Pulmonary artery endothelial cell (primary cell): ENCODE data around the gene PXK. TPM values are rescaled to one million over a fixed set of nuclear protein-coding genes. Genes with fewer than 3 reads are reported as not detected.

Experiments used
- DNase-seq: peaks from one replicate; pipeline ENCODE4 v3.0.0-alpha.2; 2011; ENCODE audit warnings: low read depth, low spot score
- total RNA-seq: library from RNA; depleted of rRNA; stranded (reverse); fragments of >200 nt; gene quantifications from 2 replicates; pipeline ENCODE4 v1.2.3, GENCODE V29; 2014

Gene PXK
- total RNA-seq, 1 donor from 2014 or later: 13.6 TPM

- no peak for DNase-seq
Measured at GRCh38 chr3:58383476-58383875, 50.8 kb downstream of the PXK start.

DNA sequence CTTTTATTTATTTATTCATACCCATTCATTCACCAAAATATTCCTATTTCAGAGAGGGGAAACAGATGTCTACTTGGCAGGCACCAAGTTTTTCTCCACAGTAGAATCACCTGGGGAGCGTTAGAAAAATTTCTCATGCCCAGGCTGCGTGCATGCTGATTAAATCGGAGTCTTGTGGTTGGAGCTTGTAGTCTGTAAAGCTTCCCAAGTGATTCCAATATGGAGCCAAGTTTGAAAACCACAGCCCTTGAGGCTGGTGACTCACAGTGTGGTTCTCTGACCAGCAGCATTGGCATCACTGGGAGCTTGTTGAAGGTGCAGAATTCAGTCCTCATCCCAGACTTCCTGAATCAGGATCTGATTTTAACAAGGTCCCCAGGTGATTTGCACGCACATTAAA is 51.2 kb downstream of the PXK start:
- DNase-seq: no peak

- no peak for DNase-seq
Measured at GRCh38 chr3:58384381-58385090, 51.8 kb downstream of the PXK start.

- peak; percentile 90 for DNase-seq
Measured at GRCh38 chr3:58386626-58387365, 54.1 kb downstream of the PXK start.

DNA sequence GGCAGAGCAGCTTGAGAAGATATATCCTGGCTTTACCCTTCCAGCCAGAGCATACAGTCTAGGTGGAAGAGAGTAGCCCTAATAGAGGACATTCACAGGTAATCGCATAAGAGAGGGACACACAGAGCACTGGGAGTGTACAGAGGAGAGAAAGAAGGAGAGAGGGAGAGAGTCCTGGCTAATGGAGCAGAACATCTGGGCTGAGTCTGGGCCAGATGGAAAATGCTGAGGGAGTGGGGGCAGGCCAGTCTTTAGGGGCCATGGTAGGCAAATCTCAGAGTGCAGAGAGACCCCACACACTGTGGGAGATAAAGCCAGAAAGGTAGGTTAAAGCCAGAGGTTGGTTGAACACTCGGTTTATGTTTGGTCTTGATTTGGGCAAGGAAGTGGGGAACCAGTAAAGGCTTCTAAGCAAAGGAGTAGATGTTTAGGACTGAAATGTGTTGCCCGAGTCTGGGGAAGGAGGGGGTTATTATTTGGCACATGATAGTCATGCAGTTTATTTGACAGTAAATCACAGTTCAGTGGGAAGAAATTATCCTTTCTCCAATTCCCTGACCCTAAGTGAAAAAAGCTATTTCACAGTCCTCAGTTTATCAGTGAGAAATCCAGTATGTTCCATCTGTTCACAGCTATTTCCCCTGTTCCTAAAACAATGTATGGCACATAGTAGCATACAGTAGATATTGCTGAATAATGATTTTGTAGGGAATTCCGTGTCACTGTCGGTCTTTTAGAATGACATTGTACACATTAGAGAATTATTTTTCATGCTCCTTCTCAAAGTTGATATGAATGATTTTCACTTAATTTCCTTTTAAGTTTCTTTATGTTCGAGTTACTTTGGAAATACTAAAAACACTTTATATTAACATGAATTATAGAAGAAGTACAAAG is 55.2 kb downstream of the PXK start:
- no peak for DNase-seq

DNA sequence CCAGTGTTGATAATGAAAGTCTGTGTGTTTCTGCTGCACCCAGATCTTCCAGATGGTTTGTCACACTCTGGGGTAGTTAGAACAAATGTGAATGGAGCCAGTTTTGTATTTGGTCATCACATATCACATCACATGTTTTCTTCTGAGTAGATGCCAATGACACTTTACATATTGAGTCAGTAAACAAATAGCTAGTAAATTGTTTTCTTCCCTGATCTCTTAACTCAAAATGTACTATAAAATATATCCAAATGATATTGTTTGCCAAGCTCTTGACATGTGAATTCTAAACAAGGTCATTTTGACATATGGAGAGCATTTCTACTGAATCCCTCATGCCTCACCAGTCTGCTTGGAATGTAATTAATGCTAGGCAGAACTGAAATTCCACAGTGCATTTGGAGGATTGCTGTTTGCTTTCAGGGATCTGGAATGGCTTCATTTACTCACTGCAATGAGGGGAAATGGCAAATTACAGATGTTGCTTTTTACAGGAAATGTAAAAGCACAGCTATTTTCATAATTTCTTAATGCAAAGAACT is 55.9 kb downstream of the PXK start:
- DNase-seq: peak; percentile 29

- no peak for DNase-seq
Measured at GRCh38 chr3:58391156-58391865, 58.6 kb downstream of the PXK start.

GRCh38 chr3:58392181-58392580 is 59.5 kb downstream of the PXK start:
- DNase-seq: no peak

- no peak for DNase-seq
Measured at GRCh38 chr3:58394339-58394738, 61.6 kb downstream of the PXK start.

GRCh38 chr3:58398669-58399333 is 66.1 kb downstream of the PXK start:
- no peak for DNase-seq

GRCh38 chr3:58403513-58404109 is 70.9 kb downstream of the PXK start:
- no peak for DNase-seq

DNA sequence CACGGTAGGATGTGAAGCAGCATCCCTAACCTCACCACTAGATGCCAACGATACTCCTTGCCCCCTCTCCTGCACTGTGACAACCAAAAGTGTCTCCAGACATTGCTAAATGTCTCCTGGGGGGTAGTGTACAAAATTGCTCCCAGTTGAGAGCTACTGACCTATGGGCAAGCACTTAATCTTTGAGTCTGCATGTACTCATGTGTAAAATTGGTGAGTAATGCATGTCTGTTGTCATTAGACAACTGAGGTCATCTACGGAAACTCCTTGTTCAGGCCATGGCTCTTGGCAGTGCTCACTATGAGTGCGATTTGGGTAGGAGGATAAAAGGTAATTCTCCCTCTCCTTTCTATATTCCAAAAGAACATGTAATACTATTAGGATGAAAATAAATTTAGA is 71.7 kb downstream of the PXK start:
- DNase-seq: no peak

GRCh38 chr3:58408906-58409305 is 76.2 kb downstream of the PXK start:
- DNase-seq: no peak

- no peak for DNase-seq
Measured at GRCh38 chr3:58409663-58410062, 77.0 kb downstream of the PXK start.

- no peak for DNase-seq
Measured at GRCh38 chr3:58411036-58411435, 78.3 kb downstream of the PXK start.

GRCh38 chr3:58411851-58412830 is 79.4 kb downstream of the PXK start:
- DNase-seq: no peak

DNA sequence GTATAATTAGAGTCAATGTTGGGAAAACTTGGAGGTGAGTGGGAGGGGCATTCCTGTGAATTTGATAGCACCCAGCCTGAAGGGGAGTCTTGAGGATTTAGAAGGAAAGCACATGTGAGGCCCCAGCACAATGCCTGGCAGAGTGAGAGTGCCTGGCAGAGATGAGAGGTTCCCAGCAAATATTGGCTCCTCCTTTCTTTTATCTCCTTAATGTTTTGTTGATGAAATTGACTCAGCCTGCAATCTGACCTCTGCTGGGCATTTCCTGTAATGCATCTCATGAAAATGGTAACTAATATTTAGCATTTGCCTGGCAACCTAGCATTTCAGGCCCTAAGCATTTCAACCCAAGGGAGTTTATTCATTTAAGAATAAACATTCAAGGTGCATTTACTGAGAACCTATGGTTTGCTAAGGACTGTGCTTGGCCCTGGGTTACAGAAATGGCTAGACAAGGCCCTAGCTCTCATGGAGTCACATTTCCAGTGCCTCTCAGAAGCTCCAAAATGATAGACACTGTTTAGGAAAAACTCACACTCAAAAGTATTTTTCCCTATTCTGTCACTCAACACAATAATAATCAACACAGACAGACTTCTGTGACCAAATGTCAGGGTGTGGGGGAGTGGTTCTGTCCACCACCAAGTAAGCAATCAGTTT is 82.0 kb downstream of the PXK start:
- DNase-seq: peak; percentile 35

- DNase-seq: no peak
Measured at GRCh38 chr3:58416191-58416590, 83.5 kb downstream of the PXK start.
